ENCODE data around the gene HES5.

- no peak for TF ChIP-seq CTCF (IDR thresholded peaks at IDR 0.05; ENCODE audit: poor library complexity, severe bottlenecking)
- TF ChIP-seq POLR2AphosphoS5 (IDR thresholded peaks at IDR 0.05), result no peak
- no peak for TF ChIP-seq EZH2 (IDR thresholded peaks at IDR 0.05; ENCODE audit: borderline replicate concordance, insufficient read depth, low read length, poor library complexity, severe bottlenecking)
- TF ChIP-seq SMC3 (conservative IDR thresholded peaks at IDR 0.05; ENCODE audit: poor library complexity), result no peak
- no peak for TF ChIP-seq REST (IDR thresholded peaks at IDR 0.05; ENCODE audit: borderline replicate concordance)
- TF ChIP-seq RAD21 (conservative IDR thresholded peaks at IDR 0.05), result no peak
- no peak for TF ChIP-seq TAF1 (IDR thresholded peaks at IDR 0.05; ENCODE audit: low read depth)
- no peak for TF ChIP-seq EP300 (conservative IDR thresholded peaks at IDR 0.05; ENCODE audit: poor library complexity, severe bottlenecking)
These were observed 14.9 kb downstream of the HES5 start for GRCh38 chr1:2514863-2515762.
